ENCODE results near the gene PAM. TPM values are rescaled to one million over a fixed set of nuclear protein-coding genes. Genes with fewer than 3 reads are reported as not detected.
A peak's percentile ranks its signal among the peaks of the same experiment; 100 is the strongest.
"Not testable (repeated sequence)": the region's sequence is repeated elsewhere in the genome, so short reads cannot be mapped to it uniquely, and the experiment has no call there.

The PAM gene
- total RNA-seq, 2 donors from 2014 or later = 71.4 to 107 TPM

GRCh38 chr5:102749416-102750030 is 5.6 kb upstream of the PAM start:
- no peak for DNase-seq
- peak; percentile 29 for ATAC-seq
- intact Hi-C loops (cut with DNase I, micrococcal nuclease) = no loop called here

- ATAC-seq (no peak), DNase-seq (no peak)
- intact Hi-C loops (cut with DNase I, micrococcal nuclease) = no loop called here
These were observed 4.8 kb upstream of the PAM start for GRCh38 chr5:102750151-102750834.

GRCh38 chr5:102751903-102752376 is 3.2 kb upstream of the PAM start:
- DNase-seq; ATAC-seq; intact Hi-C loops (cut with DNase I, micrococcal nuclease): not testable (repeated sequence)

GRCh38 chr5:102753889-102754766 is 977 bp upstream of the PAM start:
- intact Hi-C loops (cut with DNase I, micrococcal nuclease) = no loop called here

GRCh38 chr5:102755686-102756371 is 724 bp downstream of the PAM start:
- DNase-seq (peak; percentile 63 to 70), ATAC-seq (peak; percentile 77)
- intact Hi-C loops (cut with DNase I, micrococcal nuclease) = no loop called here

More at GRCh38 chr5:102753889-102754766, 977 bp upstream of the PAM start:
- peak; percentile 10 for ATAC-seq
- peak in 1 of 2 donors; percentile 26 for DNase-seq

GRCh38 chr5:102758576-102758975 is 3.5 kb downstream of the PAM start:
- no peak for ATAC-seq

GRCh38 chr5:102759289-102759688 is 4.2 kb downstream of the PAM start:
- ATAC-seq (no peak), DNase-seq (no peak)
- intact Hi-C loops (cut with DNase I, micrococcal nuclease) = no loop called here

More at GRCh38 chr5:102758576-102758975, 3.5 kb downstream of the PAM start:
- DNase-seq = no peak
- intact Hi-C loops (cut with DNase I, micrococcal nuclease) = no loop called here

- intact Hi-C loops (cut with DNase I, micrococcal nuclease) = no loop called here
- DNase-seq (no peak), ATAC-seq (no peak)
These were observed 4.6 kb downstream of the PAM start for GRCh38 chr5:102759700-102760099.

- intact Hi-C loops (cut with DNase I, micrococcal nuclease) = no loop called here
- ATAC-seq = no peak
- DNase-seq = no peak
These were observed 5.7 kb downstream of the PAM start for GRCh38 chr5:102760815-102761214.

- DNase-seq = no peak
- intact Hi-C loops (cut with DNase I, micrococcal nuclease) = no loop called here
These were observed 7.0 kb downstream of the PAM start for GRCh38 chr5:102762095-102762534.

GRCh38 chr5:102762562-102763227 is 7.6 kb downstream of the PAM start:
- DNase-seq = no peak
- ATAC-seq = no peak
- intact Hi-C loops (cut with DNase I, micrococcal nuclease) = no loop called here

More at GRCh38 chr5:102762095-102762534, 7.0 kb downstream of the PAM start:
- no peak for ATAC-seq

- ATAC-seq (no peak), DNase-seq (no peak)
- intact Hi-C loops (cut with DNase I, micrococcal nuclease) = no loop called here
These were observed 8.6 kb downstream of the PAM start for GRCh38 chr5:102763734-102764133.

GRCh38 chr5:102764381-102765004 is 9.4 kb downstream of the PAM start:
- no peak for DNase-seq
- no peak for ATAC-seq
- intact Hi-C loops (cut with DNase I, micrococcal nuclease) = no loop called here

GRCh38 chr5:102765350-102765749 is 10.2 kb downstream of the PAM start:
- intact Hi-C loops (cut with DNase I, micrococcal nuclease) = no loop called here

GRCh38 chr5:102766295-102767090 is 11.4 kb downstream of the PAM start:
- DNase-seq = no peak
- no peak for ATAC-seq
- intact Hi-C loops (cut with DNase I, micrococcal nuclease) = no loop called here

More at GRCh38 chr5:102765350-102765749, 10.2 kb downstream of the PAM start:
- ATAC-seq (no peak), DNase-seq (no peak)

- ATAC-seq (no peak), DNase-seq (no peak)
- intact Hi-C loops (cut with DNase I, micrococcal nuclease) = no loop called here
These were observed 12.8 kb downstream of the PAM start for GRCh38 chr5:102767862-102768261.

- DNase-seq (no peak), ATAC-seq (no peak)
- intact Hi-C loops (cut with DNase I, micrococcal nuclease) = no loop called here
These were observed 15.7 kb downstream of the PAM start for GRCh38 chr5:102770803-102771202.

Measured in left colon (tissue), 2 donors.